Endodermal cell (in vitro differentiated cells): ENCODE data around the gene TBC1D20. TPM values are rescaled to one million over a fixed set of nuclear protein-coding genes. Genes with fewer than 3 reads are reported as not detected.

ENCODE experiments used
- DNase-seq: peaks from one replicate; pipeline ENCODE4 v3.0.0-alpha.2; 2017
- H3K27ac ChIP-seq: 2 replicates; pipeline ENCODE4 v1.5.1; 2013; ENCODE audit warnings: mild to moderate bottlenecking, low read depth, low read length, moderate library complexity
- H3K27me3 ChIP-seq: 2 replicates; pipeline ENCODE4 v1.6.1; 2013; ENCODE audit warnings: mild to moderate bottlenecking, low read length, moderate library complexity; ENCODE audit not compliant: insufficient read depth, control insufficient read depth, poor library complexity, severe bottlenecking
- H3K36me3 ChIP-seq: 2 replicates; pipeline ENCODE4 v1.7.0; 2013; ENCODE audit warnings: mild to moderate bottlenecking, low read length, moderate library complexity; ENCODE audit not compliant: control insufficient read depth, insufficient read depth
- H3K4me1 ChIP-seq: one replicate; pipeline ENCODE4 v1.7.0; 2013; ENCODE audit warnings: low read length; ENCODE audit not compliant: control insufficient read depth, insufficient read depth
- H3K4me3 ChIP-seq: 2 replicates; pipeline ENCODE4 v1.5.1; 2013; ENCODE audit warnings: mild to moderate bottlenecking, low read length, moderate library complexity
- H3K9ac ChIP-seq: 2 replicates; pipeline ENCODE4 v1.6.1; 2013; ENCODE audit warnings: mild to moderate bottlenecking, low read length, moderate library complexity; ENCODE audit not compliant: poor library complexity, severe bottlenecking; ENCODE audit errors: extremely low read depth
- H3K9me3 ChIP-seq: 2 replicates; pipeline ENCODE4 v1.6.1; 2013; ENCODE audit warnings: mild to moderate bottlenecking, low read length, moderate library complexity; ENCODE audit not compliant: control insufficient read depth
- H3K27ac Mint-ChIP-seq: 2 replicates; pipeline ENCODE4 v1.8.0; 2020; ENCODE audit warnings: mixed read lengths
- H3K27me3 Mint-ChIP-seq: 2 replicates; pipeline ENCODE4 v1.8.0; 2021; ENCODE audit warnings: mild to moderate bottlenecking, mixed read lengths; ENCODE audit not compliant: insufficient read depth
- H3K36me3 Mint-ChIP-seq: 2 replicates; pipeline ENCODE4 v1.8.0; 2020; ENCODE audit warnings: low read depth, mixed read lengths
- H3K4me1 Mint-ChIP-seq: 2 replicates; pipeline ENCODE4 v1.8.0; 2020; ENCODE audit warnings: mixed read lengths
- H3K4me3 Mint-ChIP-seq: 2 replicates; pipeline ENCODE4 v1.8.0; 2020; ENCODE audit warnings: mild to moderate bottlenecking, moderate library complexity, mixed read lengths
- H3K9me3 Mint-ChIP-seq: 2 replicates; pipeline ENCODE4 v1.8.0; 2020; ENCODE audit warnings: mild to moderate bottlenecking, mixed read lengths
- CTCF ChIP-seq: fragments of 200-600 bp; sonication (generic); conservative IDR thresholded peaks from 2 replicates; pipeline ENCODE4 v1.5.0; 2021; ENCODE audit warnings: antibody characterized with exemption, mild to moderate bottlenecking
- WGBS, 2 experiments: methylation state at CpG; one replicate each; pipeline versions ENCODE4 v1.1.5 to v1.1.7; 2013; ENCODE audit warnings: missing lambda C conversion rate in 2 of 2, mixed read lengths in 1 of 2; ENCODE audit not compliant: insufficient coverage in 1 of 2, insufficient read length in 1 of 2; 5-methylcytosine and 5-hydroxymethylcytosine counted together
- total RNA-seq, 2 donors: library from RNA; stranded (reverse); fragmentation: NEBNext Ultra II Directional in 1 of 2; extraction: Animal tissue kit (Norgen Biotek cat#: 25700) in 1 of 2; gene quantifications; 2 replicates in 1 of 2; 3 replicates in 1 of 2; pipeline ENCODE4 v1.2.1, GENCODE V29; 2021

The TBC1D20 gene
- total RNA-seq, 2 donors from 2014 or later = 24.9 to 28.0 TPM

GRCh38 chr20:416950-417800, 45.2 kb downstream of the TBC1D20 start:
- Histone ChIP-seq H3K4me1 (no peaks in the 10 kb centered on the region), H3K4me3 (no peak overlapping the region), H3K36me3 (peaks cover 30% of the 10 kb centered on the region), H3K27me3 (no peaks in the 10 kb centered on the region), H3K27ac (no peak overlapping the region), H3K9ac (no peak overlapping the region), H3K9me3 (peaks cover 4% of the 10 kb centered on the region)
- Mint-ChIP-seq H3K4me1 (peaks cover 4% of the 10 kb centered on the region), H3K27ac (no peak overlapping the region), H3K9me3 (peaks cover 2% of the 10 kb centered on the region), H3K36me3 (peaks cover 56% of the 10 kb centered on the region), H3K4me3 (no peak overlapping the region), H3K27me3 (no peaks in the 10 kb centered on the region)
- TF ChIP-seq CTCF = no peak
- no peak for DNase-seq
- WGBS, 2 experiments = 92 to 93% methylated on average over 10 to 13 of the region's 13 CpGs

- no peak overlapping the region for H3K4me3 ChIP-seq
- no peak for DNase-seq
- Mint-ChIP-seq H3K9me3 (peaks cover 9% of the 10 kb centered on the region), H3K4me3 (no peak overlapping the region), H3K27me3 (no peaks in the 10 kb centered on the region), H3K27ac (no peak overlapping the region), H3K36me3 (peaks cover 55% of the 10 kb centered on the region), H3K4me1 (peaks cover 4% of the 10 kb centered on the region)
- no peaks in the 10 kb centered on the region for H3K4me1 ChIP-seq
- WGBS, 2 experiments = 85 to 94% methylated on average over 6 to 13 of the region's 13 CpGs
- H3K9me3 ChIP-seq = peaks cover 15% of the 10 kb centered on the region
- H3K9ac ChIP-seq = no peak overlapping the region
- H3K27me3 ChIP-seq = no peaks in the 10 kb centered on the region
- H3K36me3 ChIP-seq = peaks cover 28% of the 10 kb centered on the region
- TF ChIP-seq CTCF = no peak
- no peak overlapping the region for H3K27ac ChIP-seq
Observed at GRCh38 chr20:415820-416322, 46.5 kb downstream of the TBC1D20 start.

DNA sequence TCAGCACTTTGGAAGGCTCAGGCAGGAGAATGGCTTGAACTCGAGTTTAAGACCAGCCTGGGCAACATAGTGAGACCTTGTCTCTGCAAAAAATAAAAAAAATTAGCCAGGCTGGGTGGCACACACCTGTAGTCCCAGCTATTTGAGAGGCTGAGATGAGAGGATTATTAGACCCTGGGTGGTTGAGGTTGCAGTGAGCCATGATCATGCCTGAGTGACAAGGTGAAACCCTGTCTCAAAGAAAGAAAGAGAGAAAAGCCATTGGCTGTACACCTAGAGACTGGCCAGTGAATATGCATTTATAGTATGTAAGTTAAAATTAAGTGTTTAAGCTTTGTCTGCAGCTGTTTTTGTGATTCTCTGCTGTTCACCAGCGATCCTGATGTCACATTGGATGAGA, 48.2 kb downstream of the TBC1D20 start:
- H3K36me3 ChIP-seq = peaks cover 30% of the 10 kb centered on the region
- H3K4me1 ChIP-seq = no peaks in the 10 kb centered on the region
- H3K4me1 Mint-ChIP-seq = peaks cover 9% of the 10 kb centered on the region
- H3K27me3 Mint-ChIP-seq = no peaks in the 10 kb centered on the region
- no peak overlapping the region for H3K4me3 Mint-ChIP-seq
- H3K27ac Mint-ChIP-seq = no peak overlapping the region
- no peak overlapping the region for H3K4me3 ChIP-seq
- H3K9me3 ChIP-seq = peaks cover 16% of the 10 kb centered on the region
- H3K36me3 Mint-ChIP-seq = peaks cover 57% of the 10 kb centered on the region
- peaks cover 9% of the 10 kb centered on the region for H3K9me3 Mint-ChIP-seq
- no peak for TF ChIP-seq CTCF
- no peak overlapping the region for H3K27ac ChIP-seq
- H3K27me3 ChIP-seq = no peaks in the 10 kb centered on the region
- DNase-seq = no peak
- WGBS, 2 experiments = 73 to 92% methylated on average over 1 to 2 of the region's 2 CpGs
- H3K9ac ChIP-seq = no peak overlapping the region
